Erythroblast (primary cell): ENCODE results near the gene ARHGEF40.

ENCODE experiments used
- GATA1 ChIP-seq: IDR thresholded peaks from 2 replicates; pipeline ENCODE4 v1.6.1; 2011; ENCODE audit warnings: low read depth, mild to moderate bottlenecking, control low read depth, low read length, moderate library complexity
- POLR2A ChIP-seq: IDR thresholded peaks from 2 replicates; pipeline ENCODE4 v1.6.1; 2011; ENCODE audit warnings: mild to moderate bottlenecking, low read length

DNA sequence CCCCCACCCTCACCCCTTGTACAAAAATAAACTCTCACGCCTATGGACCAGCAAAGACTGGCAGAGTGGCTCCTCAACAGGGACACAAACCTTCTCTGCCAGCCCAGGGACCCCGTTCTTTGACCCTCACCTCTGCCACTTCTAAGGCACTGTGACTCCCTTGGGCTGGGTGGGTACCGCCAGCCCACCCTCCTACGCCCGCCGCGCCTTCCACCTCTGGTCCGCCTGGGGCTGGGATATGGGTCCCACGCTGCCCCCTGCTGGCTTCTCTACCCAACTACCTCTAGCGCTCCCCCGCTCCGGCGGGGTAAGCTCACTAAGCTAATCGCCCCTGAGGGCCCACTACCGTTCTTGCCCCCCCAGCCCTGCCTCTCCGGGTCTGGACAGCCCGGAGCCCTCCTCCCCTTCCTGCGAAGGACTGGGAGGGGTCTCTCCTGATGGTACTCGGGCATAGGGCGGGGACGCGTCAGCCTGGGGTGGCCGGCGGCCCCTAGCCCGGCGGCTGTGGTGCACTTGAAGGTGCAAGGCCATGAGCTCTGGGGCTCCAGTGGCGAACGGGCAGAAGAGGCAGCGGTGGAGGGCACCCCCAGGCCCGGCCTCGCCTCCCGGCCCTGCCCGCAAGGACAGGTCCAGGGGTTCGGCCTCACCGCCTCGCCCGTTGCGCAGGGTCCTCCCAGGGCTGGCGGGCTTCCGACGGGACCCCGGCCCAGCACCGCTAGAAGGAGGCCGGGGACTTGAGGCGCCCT lies 20.3 kb downstream of the ARHGEF40 start:
- TF ChIP-seq POLR2A (no peak), GATA1 (no peak)
